Right cardiac atrium (tissue), 5 donors: ENCODE data around the gene EME2. TPM values are rescaled to one million over a fixed set of nuclear protein-coding genes. Genes with fewer than 3 reads are reported as not detected.

ENCODE experiments used
- ATAC-seq, 2 donors: fragments of 200-7000 bp; cut with Tn5 transposase; one replicate each; pipeline versions ENCODE4 v1.8.0 to v1.9.1; 2020; ENCODE audit warnings: moderate library complexity in 2 of 2, mild to moderate bottlenecking in 1 of 2
- DNase-seq, 3 donors: peaks; one replicate each; pipeline ENCODE4 v3.0.0-alpha.2; 2020
- H3K27ac ChIP-seq: one replicate; pipeline ENCODE4 v1.5.1; 2013; ENCODE audit warnings: mild to moderate bottlenecking, low read length, control low read depth, moderate library complexity
- H3K27me3 ChIP-seq: one replicate; pipeline ENCODE4 v1.6.1; 2013; ENCODE audit not compliant: control insufficient read depth, insufficient read depth
- H3K4me1 ChIP-seq: one replicate; pipeline ENCODE4 v1.6.1; 2013; ENCODE audit warnings: low read length; ENCODE audit not compliant: control insufficient read depth, insufficient read depth
- H3K4me3 ChIP-seq: one replicate; pipeline ENCODE4 v1.5.1; 2013; ENCODE audit warnings: low read length, control low read depth
- H3K9me3 ChIP-seq: one replicate; pipeline ENCODE4 v1.6.1; 2013; ENCODE audit warnings: low read length; ENCODE audit not compliant: control insufficient read depth
- WGBS: extraction: QIAGEN DNeasy Blood & Tissue Kit; methylation state at CpG from one replicate; pipeline ENCODE4 v1.1.7; 2013; 5-methylcytosine and 5-hydroxymethylcytosine counted together
- intact Hi-C, 4 donors: fragments of 100-400 bp; cut with DNase I; formaldehyde crosslinking; loops; one replicate each; pipeline versions ENCODE4 v1.11.0 to v1.14.0; 2022 to 2023
- polyA plus RNA-seq: library from polyadenylated mRNA; stranded (reverse); fragments of 200-250 nt; gene quantifications from one replicate; pipeline ENCODE4 v1.2.3, GENCODE V29; 2013
- total RNA-seq, 4 donors: library from RNA; stranded (reverse); fragmentation: NEBNext Ultra II Directional; extraction: Animal tissue kit (Norgen Biotek cat#: 25700); gene quantifications; one replicate each; pipeline ENCODE4 v1.2.1, GENCODE V29; 2021
- donor health status: healthy with polysubstance abuse.
- donor health status: DM: no; HTN: yes; CAD: no.
- donor health status: DM: no; HTN: no; CAD: no.
- donor health status: DM: no; HTN: yes; CAD: no; lungs with severe emphysema.
- donor health status: DM: yes; HTN: yes; CAD: no.

EME2 gene
- total and polyA plus RNA-seq, 5 donors, result 6.3 to 11.3 (median 9.2) TPM

GRCh38 chr16:1746693-1747195, 25.9 kb upstream of the EME2 start:
- H3K4me1 ChIP-seq, result no peaks in the 10 kb centered on the region
- no peaks in the 10 kb centered on the region for H3K9me3 ChIP-seq
- WGBS, result 94% methylated on average over 31 of the region's 31 CpGs
- intact Hi-C loops, result no loop called here
- H3K4me3 ChIP-seq, result no peak overlapping the region
- no peak overlapping the region for H3K27ac ChIP-seq
- no peak for ATAC-seq
- no peaks in the 10 kb centered on the region for H3K27me3 ChIP-seq
- no peak for DNase-seq

GRCh38 chr16:1747934-1748333, 24.7 kb upstream of the EME2 start:
- no peak overlapping the region for H3K27ac ChIP-seq
- no peaks in the 10 kb centered on the region for H3K9me3 ChIP-seq
- H3K4me3 ChIP-seq, result no peak overlapping the region
- H3K27me3 ChIP-seq, result no peaks in the 10 kb centered on the region
- H3K4me1 ChIP-seq, result no peaks in the 10 kb centered on the region
- 87% methylated on average over 11 of the region's 11 CpGs for WGBS
- ATAC-seq, result no peak
- intact Hi-C loops, result no loop called here
- DNase-seq, result no peak

GRCh38 chr16:1749152-1750117, 23.2 kb upstream of the EME2 start:
- 97% methylated on average over 29 of the region's 29 CpGs for WGBS
- no peak for ATAC-seq
- Histone ChIP-seq H3K4me3 (no peak overlapping the region), H3K4me1 (no peaks in the 10 kb centered on the region), H3K27ac (no peak overlapping the region), H3K9me3 (no peaks in the 10 kb centered on the region), H3K27me3 (no peaks in the 10 kb centered on the region)
- intact Hi-C loops, result no loop called here
- no peak for DNase-seq

- ATAC-seq (no peak), DNase-seq (no peak)
- no peak overlapping the region for H3K4me3 ChIP-seq
- 95% methylated on average over 16 of the region's 16 CpGs for WGBS
- no peaks in the 10 kb centered on the region for H3K9me3 ChIP-seq
- no peaks in the 10 kb centered on the region for H3K4me1 ChIP-seq
- H3K27me3 ChIP-seq, result no peaks in the 10 kb centered on the region
- H3K27ac ChIP-seq, result no peak overlapping the region
- intact Hi-C loops, result no loop called here
Observed at GRCh38 chr16:1751946-1752345, 20.7 kb upstream of the EME2 start.

- no peaks in the 10 kb centered on the region for H3K4me1 ChIP-seq
- 91% methylated on average over 14 of the region's 14 CpGs for WGBS
- no peaks in the 10 kb centered on the region for H3K9me3 ChIP-seq
- H3K27me3 ChIP-seq, result no peaks in the 10 kb centered on the region
- intact Hi-C loops, result no loop called here
- no peak overlapping the region for H3K4me3 ChIP-seq
- DNase-seq, result no peak
- no peak for ATAC-seq
- no peak overlapping the region for H3K27ac ChIP-seq
Observed at GRCh38 chr16:1752853-1753252, 19.8 kb upstream of the EME2 start.

- Histone ChIP-seq H3K4me1 (no peaks in the 10 kb centered on the region), H3K27ac (no peak overlapping the region), H3K9me3 (no peaks in the 10 kb centered on the region), H3K4me3 (no peak overlapping the region), H3K27me3 (no peaks in the 10 kb centered on the region)
- DNase-seq (no peak), ATAC-seq (no peak)
- WGBS, result 91% methylated on average over 12 of the region's 12 CpGs
- intact Hi-C loops, result no loop called here
Observed at GRCh38 chr16:1754204-1754603, 18.4 kb upstream of the EME2 start.

- H3K27me3 ChIP-seq, result no peaks in the 10 kb centered on the region
- WGBS, result 92% methylated on average over 37 of the region's 37 CpGs
- no peak overlapping the region for H3K4me3 ChIP-seq
- no peaks in the 10 kb centered on the region for H3K9me3 ChIP-seq
- intact Hi-C loops, result no loop called here
- H3K4me1 ChIP-seq, result no peaks in the 10 kb centered on the region
- no peak overlapping the region for H3K27ac ChIP-seq
- DNase-seq (no peak), ATAC-seq (no peak)
Observed at GRCh38 chr16:1757714-1758461, 14.7 kb upstream of the EME2 start.

- 90% methylated on average over 18 of the region's 18 CpGs for WGBS
- intact Hi-C loops, result no loop called here
Observed at GRCh38 chr16:1758923-1759322, 13.7 kb upstream of the EME2 start.

GRCh38 chr16:1759511-1759910, 13.1 kb upstream of the EME2 start:
- no peaks in the 10 kb centered on the region for H3K27me3 ChIP-seq
- ATAC-seq (no peak), DNase-seq (no peak)
- no peaks in the 10 kb centered on the region for H3K4me1 ChIP-seq
- 96% methylated on average over 21 of the region's 21 CpGs for WGBS
- intact Hi-C loops, result no loop called here
- H3K27ac ChIP-seq, result no peak overlapping the region
- H3K9me3 ChIP-seq, result no peaks in the 10 kb centered on the region
- no peak overlapping the region for H3K4me3 ChIP-seq

More at GRCh38 chr16:1758923-1759322, 13.7 kb upstream of the EME2 start:
- H3K27me3 ChIP-seq, result no peaks in the 10 kb centered on the region
- H3K27ac ChIP-seq, result no peak overlapping the region
- H3K4me3 ChIP-seq, result no peak overlapping the region
- no peaks in the 10 kb centered on the region for H3K9me3 ChIP-seq
- ATAC-seq, result no peak
- DNase-seq, result no peak
- no peaks in the 10 kb centered on the region for H3K4me1 ChIP-seq

GRCh38 chr16:1760911-1761310, 11.7 kb upstream of the EME2 start:
- DNase-seq, result no peak
- Histone ChIP-seq H3K4me1 (no peaks in the 10 kb centered on the region), H3K27me3 (no peaks in the 10 kb centered on the region), H3K27ac (no peak overlapping the region), H3K9me3 (no peaks in the 10 kb centered on the region), H3K4me3 (no peak overlapping the region)
- no peak for ATAC-seq
- intact Hi-C loops, result no loop called here
- WGBS, result 89% methylated on average over 15 of the region's 15 CpGs

GRCh38 chr16:1761751-1762150, 10.9 kb upstream of the EME2 start:
- no peaks in the 10 kb centered on the region for H3K9me3 ChIP-seq
- no peaks in the 10 kb centered on the region for H3K27me3 ChIP-seq
- H3K4me3 ChIP-seq, result no peak overlapping the region
- ATAC-seq (no peak), DNase-seq (no peak)
- no peaks in the 10 kb centered on the region for H3K4me1 ChIP-seq
- H3K27ac ChIP-seq, result no peak overlapping the region
- intact Hi-C loops, result no loop called here
- 93% methylated on average over 15 of the region's 15 CpGs for WGBS
